Tibial nerve (tissue), 4 donors: ENCODE data around the gene CD300A.

Experiments
- EP300 ChIP-seq, 2 donors: sonication (generic); formaldehyde crosslinking; IDR thresholded peaks; one replicate each; pipeline ENCODE4 v1.6.1; 2017; ENCODE audit warnings: antibody characterized with exemption in 2 of 2, mild to moderate bottlenecking in 1 of 2
- POLR2A ChIP-seq, 2 donors: fragments of 450-650 bp; IDR thresholded peaks; one replicate each; pipeline ENCODE4 v1.6.1; 2017; ENCODE audit warnings: antibody characterized with exemption in 2 of 2, mild to moderate bottlenecking in 2 of 2, moderate library complexity in 2 of 2
- TF ChIP-seq, protein P1 (sequence below), 5 experiments: fragments of 200-600 bp in 3 of 5; fragments of 450-650 bp in 2 of 5; sonication (generic) in 3 of 5; IDR thresholded peaks; one replicate each; pipeline ENCODE4 v1.5.1; 2016 to 2019; ENCODE audit warnings: antibody characterized with exemption in 5 of 5, mild to moderate bottlenecking in 3 of 5, moderate library complexity in 2 of 5

DNA sequence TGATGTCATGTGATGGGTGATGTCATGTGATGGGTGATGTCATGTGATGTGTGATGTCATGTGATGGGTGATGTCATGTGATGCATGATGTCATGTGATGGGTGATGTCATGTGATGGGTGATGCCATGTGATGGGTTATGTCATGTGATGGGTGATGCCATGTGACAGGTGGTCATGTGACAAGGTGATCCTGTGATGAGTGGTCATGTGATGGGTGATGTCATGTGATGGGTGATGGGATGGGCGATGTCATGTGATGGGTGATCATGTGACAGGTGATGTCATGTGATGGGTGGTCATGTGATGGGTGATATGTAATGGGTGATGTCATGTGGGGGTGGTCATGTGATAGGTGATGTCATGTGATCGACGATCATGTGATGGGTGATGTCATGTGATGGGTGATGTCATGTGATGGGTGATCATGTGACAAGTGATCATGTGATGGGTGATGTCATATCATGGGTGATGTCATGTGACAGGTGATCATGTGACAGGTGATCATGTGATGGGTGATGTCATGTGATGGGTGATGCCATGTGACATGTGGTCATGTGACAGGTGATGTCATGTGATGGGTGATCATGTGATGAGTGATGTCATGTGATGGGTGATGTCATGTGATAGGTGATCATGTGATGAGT is 47.7 kb downstream of the CD300A start:
- TF ChIP-seq, protein P1, sequence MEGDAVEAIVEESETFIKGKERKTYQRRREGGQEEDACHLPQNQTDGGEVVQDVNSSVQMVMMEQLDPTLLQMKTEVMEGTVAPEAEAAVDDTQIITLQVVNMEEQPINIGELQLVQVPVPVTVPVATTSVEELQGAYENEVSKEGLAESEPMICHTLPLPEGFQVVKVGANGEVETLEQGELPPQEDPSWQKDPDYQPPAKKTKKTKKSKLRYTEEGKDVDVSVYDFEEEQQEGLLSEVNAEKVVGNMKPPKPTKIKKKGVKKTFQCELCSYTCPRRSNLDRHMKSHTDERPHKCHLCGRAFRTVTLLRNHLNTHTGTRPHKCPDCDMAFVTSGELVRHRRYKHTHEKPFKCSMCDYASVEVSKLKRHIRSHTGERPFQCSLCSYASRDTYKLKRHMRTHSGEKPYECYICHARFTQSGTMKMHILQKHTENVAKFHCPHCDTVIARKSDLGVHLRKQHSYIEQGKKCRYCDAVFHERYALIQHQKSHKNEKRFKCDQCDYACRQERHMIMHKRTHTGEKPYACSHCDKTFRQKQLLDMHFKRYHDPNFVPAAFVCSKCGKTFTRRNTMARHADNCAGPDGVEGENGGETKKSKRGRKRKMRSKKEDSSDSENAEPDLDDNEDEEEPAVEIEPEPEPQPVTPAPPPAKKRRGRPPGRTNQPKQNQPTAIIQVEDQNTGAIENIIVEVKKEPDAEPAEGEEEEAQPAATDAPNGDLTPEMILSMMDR (IDR thresholded peaks at IDR 0.05) = no peak
- TF ChIP-seq POLR2A (IDR thresholded peaks at IDR 0.05) (no peak), EP300 (IDR thresholded peaks at IDR 0.05) (no peak)
